GM19328 (cell line): ENCODE data around the gene GTF3C1.
"Not testable (repeated sequence)": the region's sequence is repeated elsewhere in the genome, so short reads cannot be mapped to it uniquely, and the experiment has no call there.

ENCODE experiments used
- ATAC-seq: cut with Tn5 transposase; IDR thresholded peaks from one replicate; pipeline ENCODE4 v1.9.1; 2021; ENCODE audit warnings: mild to moderate bottlenecking, moderate library complexity; ENCODE audit not compliant: unreplicated experiment

GTF3C1 gene

DNA sequence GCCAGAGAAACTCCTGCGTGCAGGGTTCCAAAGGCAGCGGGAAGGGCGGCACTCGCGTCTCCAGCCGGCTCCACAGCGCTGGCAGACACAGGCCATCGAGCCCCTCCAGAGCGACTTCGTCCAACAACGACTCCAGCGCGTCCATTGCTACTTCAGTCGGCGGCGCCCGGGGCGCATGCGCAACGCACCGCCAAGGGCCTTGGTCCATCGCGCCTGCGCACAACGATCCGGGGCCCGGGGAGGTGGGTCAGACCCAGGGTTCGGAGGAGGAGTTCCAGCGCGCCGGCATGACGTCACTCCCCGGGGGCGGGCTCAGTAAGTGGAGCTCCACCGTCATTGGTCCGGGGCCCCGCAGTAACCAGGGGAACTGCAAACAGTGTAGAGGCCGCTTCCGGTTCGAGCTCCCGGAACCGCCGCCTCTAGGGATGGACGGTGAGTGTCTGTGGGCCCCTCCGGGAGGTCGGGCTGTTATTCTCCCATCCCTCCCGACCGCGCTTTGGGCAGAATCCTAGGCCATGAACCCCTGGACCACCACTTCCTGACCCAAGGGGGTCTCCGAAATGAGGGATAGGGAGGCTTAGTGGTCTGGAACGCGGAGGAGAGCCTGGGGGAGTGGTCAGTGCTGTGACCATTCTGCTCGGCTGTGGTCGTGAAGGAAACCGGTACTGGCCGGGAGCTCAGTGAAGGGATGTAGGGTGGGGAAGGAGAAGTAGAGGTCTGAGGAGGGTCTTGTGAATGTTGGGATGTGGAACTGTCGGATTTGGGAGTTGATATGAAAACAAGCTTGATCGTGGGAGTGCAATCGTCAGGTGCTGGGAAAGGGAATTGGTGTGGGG is at the start of gene GTF3C1, which contains the start of gene KATNIP:
GTF3C1 (minus strand) TSS at position 168 of the 836 bp plus-strand sequence; CDS start at position 145, 23 bp downstream.
KATNIP (plus strand) TSS at position 399 of the 836 bp plus-strand sequence; CDS start at position 426, 27 bp downstream.
- ATAC-seq = peak; percentile 98

DNA sequence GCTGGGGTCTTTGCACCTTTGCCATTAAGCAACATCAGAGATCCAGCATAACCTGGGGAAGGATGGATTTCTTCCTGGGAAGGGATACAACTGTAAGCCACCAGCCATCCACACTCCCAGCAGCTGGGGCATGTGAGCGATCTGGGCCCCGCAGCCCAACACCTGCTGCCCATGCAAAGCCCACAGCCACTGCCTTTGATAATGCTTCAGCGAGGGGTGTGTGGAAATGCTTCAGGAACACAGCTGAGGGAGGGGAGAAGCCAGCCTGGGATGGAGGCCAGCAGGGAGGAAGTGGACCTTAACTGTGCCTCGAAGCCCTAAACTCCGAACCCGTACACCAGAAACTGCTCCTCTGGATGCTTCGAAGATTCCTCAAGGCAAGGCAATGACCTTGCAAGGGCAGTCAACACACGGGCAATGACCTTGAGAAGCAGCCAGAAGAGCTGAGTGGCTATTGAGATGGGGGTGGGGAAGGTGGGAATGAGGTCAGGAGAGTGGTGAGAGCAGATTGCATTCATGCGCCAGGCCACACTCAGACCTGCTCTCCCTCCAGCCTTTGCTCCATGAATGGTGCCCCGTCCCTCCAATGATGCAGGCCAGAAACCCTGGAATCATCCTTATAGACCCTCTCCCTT is 49.3 kb upstream of the GTF3C1 start:
- ATAC-seq = no peak

- ATAC-seq = no peak
Measured at GRCh38 chr16:27598220-27598619, 48.5 kb upstream of the GTF3C1 start.

- ATAC-seq = no peak
Measured at GRCh38 chr16:27597361-27597760, 47.6 kb upstream of the GTF3C1 start.

GRCh38 chr16:27596411-27596810 is 46.7 kb upstream of the GTF3C1 start:
- no peak for ATAC-seq

GRCh38 chr16:27595993-27596392 is 46.3 kb upstream of the GTF3C1 start:
- no peak for ATAC-seq

DNA sequence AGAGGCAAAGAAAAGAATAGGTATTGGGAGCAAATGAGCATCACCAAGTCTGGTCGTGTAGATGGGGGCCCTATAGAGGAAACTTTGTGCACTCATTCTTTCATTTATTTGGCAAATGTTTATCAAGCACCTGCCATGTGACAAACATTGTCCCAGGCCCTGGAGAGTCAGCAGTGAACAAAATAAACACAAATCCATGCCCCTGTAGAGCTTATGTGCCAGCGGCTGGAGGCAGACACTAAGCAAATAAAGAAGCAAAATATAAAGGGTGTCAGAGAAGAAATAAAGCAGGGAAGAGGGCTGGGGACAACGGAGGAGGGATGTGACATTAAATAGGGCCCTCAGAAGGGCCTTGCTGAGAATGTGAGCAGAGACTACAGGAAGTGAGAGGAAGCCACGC is 45.8 kb upstream of the GTF3C1 start:
- ATAC-seq = no peak

DNA sequence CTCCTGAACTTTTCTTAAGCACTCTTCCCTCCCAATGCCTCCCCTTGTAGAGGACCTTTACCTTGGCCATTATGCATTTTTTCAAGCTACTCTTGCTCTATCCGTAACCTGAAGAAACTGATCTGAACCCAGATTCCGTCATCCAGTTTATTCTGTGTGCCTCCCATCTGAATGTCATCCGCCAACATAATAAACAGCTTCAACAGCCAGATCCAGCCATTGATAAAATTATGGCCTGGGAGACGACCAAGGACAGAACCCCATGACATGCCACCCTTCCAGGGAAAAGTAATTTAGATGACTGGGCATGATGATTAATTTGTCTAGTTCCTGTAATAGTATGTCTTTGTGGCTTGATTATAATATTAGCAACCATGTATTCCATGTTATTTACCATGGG is 42.1 kb upstream of the GTF3C1 start:
- no peak for ATAC-seq

GRCh38 chr16:27588057-27588456 is 38.3 kb upstream of the GTF3C1 start:
- no peak for ATAC-seq

DNA sequence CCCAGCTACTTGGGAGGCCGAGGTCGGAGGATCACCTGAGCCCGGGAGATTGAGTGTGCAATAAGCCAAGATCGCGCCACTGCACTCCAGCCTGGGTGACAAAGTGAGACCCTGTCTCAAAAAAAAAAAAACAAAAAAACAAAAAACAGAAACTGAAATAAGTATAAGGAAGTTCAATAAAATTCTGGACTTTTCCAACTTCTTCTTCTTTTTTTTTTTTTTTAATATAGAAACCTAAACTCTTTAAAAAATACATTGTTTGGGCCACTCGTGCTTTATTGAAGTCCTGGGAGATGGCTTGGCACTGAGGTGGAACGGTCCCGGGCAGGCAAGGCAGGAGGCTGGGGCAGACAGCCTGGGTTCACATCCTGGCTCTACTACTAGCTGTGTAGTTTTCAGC is 37.0 kb upstream of the GTF3C1 start:
- no peak for ATAC-seq

DNA sequence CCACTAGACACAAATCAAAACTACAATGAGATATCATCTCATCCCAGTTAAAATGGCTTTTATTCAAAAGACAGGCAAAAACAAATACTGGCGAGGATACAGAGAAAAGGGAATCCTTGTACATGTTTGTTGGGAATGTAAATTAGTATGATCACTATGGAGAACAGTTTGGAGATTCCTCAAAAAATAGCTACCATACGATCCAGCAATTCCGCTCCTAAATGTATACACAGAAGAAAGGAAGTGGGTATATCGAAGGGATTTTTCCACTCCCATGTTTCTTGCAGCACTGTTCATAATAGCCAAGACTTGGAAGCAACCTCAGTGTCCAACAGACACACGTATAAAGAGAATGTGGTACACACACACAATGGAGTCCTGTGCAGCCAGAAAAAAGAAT is 35.5 kb upstream of the GTF3C1 start:
- no peak for ATAC-seq

- ATAC-seq = no peak
Measured at GRCh38 chr16:27583634-27584033, 33.9 kb upstream of the GTF3C1 start.

DNA sequence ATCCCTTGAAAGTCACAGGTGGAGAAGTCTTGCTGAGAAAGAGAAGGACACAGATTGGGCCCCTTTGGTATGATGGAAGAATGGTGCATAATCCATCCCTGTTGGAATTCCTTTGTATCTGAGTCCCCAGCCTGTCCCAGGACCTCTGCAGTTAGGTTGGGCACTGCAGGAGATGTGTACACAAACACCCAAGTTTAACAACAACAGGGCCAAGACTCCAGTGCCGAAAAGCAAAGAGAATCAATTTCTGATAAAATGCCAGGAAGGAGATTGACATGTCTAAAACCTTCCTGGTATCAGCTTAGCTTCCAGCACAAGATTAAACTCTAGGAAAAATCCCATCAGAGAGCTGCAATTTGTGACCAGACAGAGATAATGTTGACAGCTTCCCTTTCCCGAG is 33.2 kb upstream of the GTF3C1 start:
- ATAC-seq = no peak

- no peak for ATAC-seq
Measured at GRCh38 chr16:27579087-27579980, 29.6 kb upstream of the GTF3C1 start.

- no peak for ATAC-seq
Measured at GRCh38 chr16:27576729-27577128, 27.0 kb upstream of the GTF3C1 start.

- ATAC-seq = no peak
Measured at GRCh38 chr16:27572711-27573110, 23.0 kb upstream of the GTF3C1 start.

GRCh38 chr16:27571433-27572326 is 22.0 kb upstream of the GTF3C1 start:
- no peak for ATAC-seq

GRCh38 chr16:27570986-27571385 is 21.3 kb upstream of the GTF3C1 start:
- ATAC-seq = not testable (repeated sequence)

- no peak for ATAC-seq
Measured at GRCh38 chr16:27568077-27568476, 18.4 kb upstream of the GTF3C1 start.

DNA sequence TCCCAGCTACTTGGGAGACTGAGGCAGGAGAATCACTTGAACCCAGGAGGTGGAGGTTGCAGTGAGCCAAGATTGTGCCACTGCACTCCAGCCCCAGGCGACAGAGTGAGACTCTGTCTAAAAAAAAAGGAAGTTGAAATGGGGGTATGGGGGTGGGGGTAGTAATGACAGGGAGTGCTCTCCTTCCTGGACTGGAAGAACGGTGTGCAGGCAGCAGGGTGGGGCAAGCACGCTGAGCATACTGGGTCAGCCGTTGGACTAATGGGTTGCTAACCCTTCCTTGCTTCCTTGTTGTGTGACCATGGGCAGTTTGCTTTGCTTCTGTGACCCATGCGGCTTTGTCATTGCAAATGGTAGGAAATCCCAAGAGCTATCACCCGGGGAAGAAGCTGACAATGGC is 16.7 kb upstream of the GTF3C1 start:
- no peak for ATAC-seq
